CD4-positive, alpha-beta memory T cell (primary cell): ENCODE measurements around the gene WNT7B. TPM values are rescaled to one million over a fixed set of nuclear protein-coding genes. Genes with fewer than 3 reads are reported as not detected.

Experiments used
- CTCF ChIA-PET: fragments of 350-600 bp; sonication (Branson Sonifier 250); formaldehyde crosslinking; loops from one replicate; lab custom pipeline; 2021; ENCODE audit warnings: inconsistent platforms; ENCODE audit not compliant: partially characterized antibody; lab: Charles Lee
- POLR2A ChIA-PET: fragments of 350-600 bp; sonication (Branson Sonifier 250); formaldehyde crosslinking; loops from one replicate; lab custom pipeline; 2021; ENCODE audit not compliant: partially characterized antibody; lab: Charles Lee
- DNase-seq, 5 donors: peaks; one replicate each; pipeline versions ENCODE4 v3.0.0 to v3.0.0-alpha.2; 2020 to 2022; ENCODE audit warnings: mixed read lengths in 1 of 5
- H3K27ac ChIP-seq: one replicate; pipeline ENCODE4 v1.7.0; 2013; ENCODE audit warnings: low read depth, low read length
- H3K27me3 ChIP-seq: 2 replicates; pipeline ENCODE4 v1.7.0; 2013; ENCODE audit warnings: mild to moderate bottlenecking, low read length, moderate library complexity; ENCODE audit not compliant: insufficient read depth
- H3K36me3 ChIP-seq: 2 replicates; pipeline ENCODE4 v1.7.0; 2013; ENCODE audit warnings: mild to moderate bottlenecking, low read length, moderate library complexity; ENCODE audit not compliant: insufficient read depth
- H3K4me1 ChIP-seq: 2 replicates; pipeline ENCODE4 v1.7.0; 2013; ENCODE audit warnings: mild to moderate bottlenecking, low read length, moderate library complexity; ENCODE audit not compliant: insufficient read depth
- H3K4me3 ChIP-seq, 2 donors: one replicate each; pipeline ENCODE4 v1.7.0; 2013; ENCODE audit warnings: low read length in 2 of 2, mild to moderate bottlenecking in 1 of 2
- H3K9me3 ChIP-seq, 2 donors: one replicate each; pipeline ENCODE4 v1.7.0; 2013; ENCODE audit warnings: low read length in 2 of 2, control low read depth in 1 of 2; ENCODE audit not compliant: control insufficient read depth in 1 of 2
- H3K27ac Mint-ChIP-seq, 7 donors: one replicate each; pipeline ENCODE4 v1.8.0; 2020 to 2021; ENCODE audit warnings: mixed read lengths in 7 of 7, mild to moderate bottlenecking in 6 of 7, inconsistent platforms in 3 of 7, moderate library complexity in 3 of 7
- H3K27me3 Mint-ChIP-seq, 2 donors: one replicate each; pipeline ENCODE4 v1.8.0; 2020 to 2021; ENCODE audit warnings: mixed read lengths in 2 of 2
- H3K36me3 Mint-ChIP-seq, 2 donors: one replicate each; pipeline ENCODE4 v1.8.0; 2020 to 2021; ENCODE audit warnings: mixed read lengths in 2 of 2, inconsistent platforms in 1 of 2, mild to moderate bottlenecking in 1 of 2
- H3K4me1 Mint-ChIP-seq, 4 donors: one replicate each; pipeline ENCODE4 v1.8.0; 2020 to 2021; ENCODE audit warnings: mixed read lengths in 4 of 4, mild to moderate bottlenecking in 1 of 4
- H3K4me3 Mint-ChIP-seq, 8 donors: one replicate each; pipeline ENCODE4 v1.8.0; 2020 to 2021; ENCODE audit warnings: mixed read lengths in 8 of 8, mild to moderate bottlenecking in 7 of 8, moderate library complexity in 6 of 8, inconsistent platforms in 3 of 8
- H3K9me3 Mint-ChIP-seq, 8 donors: one replicate each; pipeline ENCODE4 v1.8.0; 2020 to 2021; ENCODE audit warnings: mixed read lengths in 8 of 8, mild to moderate bottlenecking in 5 of 8, inconsistent platforms in 3 of 8, moderate library complexity in 1 of 8
- intact Hi-C: fragments of 100-400 bp; cut with micrococcal nuclease; formaldehyde crosslinking; loops from one replicate; pipeline ENCODE4 v1.15.1; 2023
- polyA plus RNA-seq, 2 donors: library from polyadenylated mRNA; unstranded; fragments of 300-500 nt; fragmentation: Illumina TruSeq; gene quantifications; one replicate each; pipeline ENCODE4 v1.2.3, GENCODE V29; 2021
- total RNA-seq, 2 experiments: library from RNA; stranded (reverse); gene quantifications; one replicate each; pipeline ENCODE4 v1.2.3, GENCODE V29; 2021

The WNT7B gene
- total and polyA plus RNA-seq, 4 experiments from 2014 or later, result not detected

DNA sequence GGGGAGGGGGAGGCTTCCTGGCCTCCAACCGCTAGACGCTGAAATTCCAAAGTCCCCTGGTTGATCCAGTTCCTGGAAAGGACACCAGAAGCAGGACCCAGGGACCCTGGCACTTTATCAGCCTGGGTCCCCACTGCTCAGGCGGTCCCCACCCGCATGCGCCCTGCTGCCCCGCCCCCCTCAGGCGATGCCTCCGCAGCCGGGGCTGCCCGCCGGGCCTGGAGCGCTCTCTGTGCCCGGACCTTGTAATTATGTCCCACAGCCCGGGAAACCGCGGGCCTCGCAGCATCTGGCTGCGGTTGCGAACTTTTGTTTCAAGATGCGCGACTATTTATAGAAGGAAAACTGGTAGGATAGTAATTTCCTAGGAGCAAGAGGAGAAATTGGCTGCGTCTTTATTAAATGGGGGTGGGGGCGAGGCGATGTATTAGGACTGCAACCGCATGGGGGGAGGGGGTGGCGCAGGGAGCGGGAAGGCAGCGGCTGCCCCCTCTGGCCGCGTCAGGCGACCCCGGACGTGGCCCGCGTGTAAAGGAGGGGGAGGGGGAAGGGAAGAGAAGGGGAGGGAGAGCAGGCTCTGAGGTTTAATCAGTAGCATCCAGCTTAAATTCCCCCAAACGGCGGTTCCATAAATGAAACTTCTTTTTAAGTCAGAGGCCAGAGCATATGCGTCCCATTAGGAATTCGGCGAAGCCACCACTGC, 6.1 kb downstream of the WNT7B start:
- DNase-seq, result no peak
- no peak overlapping the region for H3K4me3 Mint-ChIP-seq
- no peaks in the 10 kb centered on the region for H3K36me3 Mint-ChIP-seq
- no peak overlapping the region for H3K27ac ChIP-seq
- no peaks in the 10 kb centered on the region for H3K9me3 ChIP-seq
- H3K4me1 Mint-ChIP-seq, result peaks cover 0 to 13% (median 3%) of the 10 kb centered on the region in 4 donors
- peaks cover 36 to 39% of the 10 kb centered on the region in 2 donors for H3K27me3 Mint-ChIP-seq
- POLR2A ChIA-PET, result no interaction called here
- CTCF ChIA-PET, result no interaction called here
- intact Hi-C loops, result no loop called here
- peaks cover 21% of the 10 kb centered on the region for H3K27me3 ChIP-seq
- H3K9me3 Mint-ChIP-seq, result no peaks in the 10 kb centered on the region
- no peak overlapping the region for H3K4me3 ChIP-seq
- no peaks in the 10 kb centered on the region for H3K36me3 ChIP-seq
- no peak overlapping the region for H3K27ac Mint-ChIP-seq
- H3K4me1 ChIP-seq, result no peaks in the 10 kb centered on the region

GRCh38 chr22:45969801-45970470, 7.0 kb downstream of the WNT7B start:
- ChIA-PET POLR2A (no interaction called here), CTCF (no interaction called here)
- intact Hi-C loops, result no loop called here

GRCh38 chr22:45969414-45969799, 7.6 kb downstream of the WNT7B start:
- H3K4me1 ChIP-seq, result no peaks in the 10 kb centered on the region
- H3K36me3 Mint-ChIP-seq, result no peaks in the 10 kb centered on the region
- ChIA-PET CTCF (no interaction called here), POLR2A (no interaction called here)
- H3K27ac ChIP-seq, result no peak overlapping the region
- H3K27ac Mint-ChIP-seq, result no peak overlapping the region
- no peaks in the 10 kb centered on the region for H3K36me3 ChIP-seq
- peaks cover 29 to 39% of the 10 kb centered on the region in 2 donors for H3K27me3 Mint-ChIP-seq
- no peak overlapping the region for H3K4me3 ChIP-seq
- H3K9me3 Mint-ChIP-seq, result no peaks in the 10 kb centered on the region
- intact Hi-C loops, result no loop called here
- no peak for DNase-seq
- peaks cover 9% of the 10 kb centered on the region for H3K27me3 ChIP-seq
- no peaks in the 10 kb centered on the region for H3K9me3 ChIP-seq
- H3K4me3 Mint-ChIP-seq, result no peak overlapping the region
- peaks cover 0 to 7% (median 3%) of the 10 kb centered on the region in 4 donors for H3K4me1 Mint-ChIP-seq

More at GRCh38 chr22:45969801-45970470, 7.0 kb downstream of the WNT7B start:
- H3K36me3 ChIP-seq, result no peaks in the 10 kb centered on the region
- H3K4me1 ChIP-seq, result no peaks in the 10 kb centered on the region
- peaks cover 14% of the 10 kb centered on the region for H3K27me3 ChIP-seq
- no peak overlapping the region for H3K4me3 ChIP-seq
- DNase-seq, result no peak
- no peaks in the 10 kb centered on the region for H3K36me3 Mint-ChIP-seq
- H3K27ac Mint-ChIP-seq, result no peak overlapping the region
- H3K27me3 Mint-ChIP-seq, result peaks cover 33 to 39% of the 10 kb centered on the region in 2 donors
- H3K27ac ChIP-seq, result no peak overlapping the region
- peaks cover 0 to 10% (median 3%) of the 10 kb centered on the region in 4 donors for H3K4me1 Mint-ChIP-seq
- no peak overlapping the region for H3K4me3 Mint-ChIP-seq
- H3K9me3 ChIP-seq, result no peaks in the 10 kb centered on the region
- no peaks in the 10 kb centered on the region for H3K9me3 Mint-ChIP-seq

DNA sequence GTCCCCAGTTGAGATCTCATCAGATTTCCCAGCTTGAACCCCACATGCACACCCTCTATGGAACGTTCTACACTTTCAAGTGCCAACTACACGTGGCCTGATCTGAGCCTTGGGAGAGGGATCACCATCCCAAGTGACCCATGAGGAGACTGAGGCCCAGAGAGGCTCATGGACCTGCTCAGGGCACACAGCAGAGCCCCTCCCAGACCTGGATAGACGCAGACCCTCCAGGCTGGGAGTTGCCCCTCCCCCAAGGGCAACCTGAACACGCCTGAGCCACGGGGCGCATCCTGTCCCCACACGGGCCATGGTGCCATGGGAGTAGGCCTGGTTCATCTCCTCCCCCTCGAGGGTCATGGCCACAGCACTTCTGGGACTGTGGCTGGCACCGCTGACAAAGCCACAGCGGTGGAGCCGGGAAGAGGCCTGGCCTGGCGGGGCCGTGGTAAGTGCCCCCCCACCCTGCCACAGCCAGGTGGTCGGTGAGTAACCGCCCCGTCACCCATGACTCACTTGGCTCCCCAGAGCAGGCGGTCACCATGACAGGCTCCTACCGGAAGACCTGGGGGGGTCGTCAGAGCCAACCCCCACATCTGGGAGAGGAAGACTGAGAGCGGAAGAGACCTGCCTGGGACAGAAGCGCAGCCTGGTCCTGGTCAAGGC, 8.1 kb downstream of the WNT7B start:
- DNase-seq, result no peak
- no peaks in the 10 kb centered on the region for H3K36me3 Mint-ChIP-seq
- H3K36me3 ChIP-seq, result no peaks in the 10 kb centered on the region
- CTCF ChIA-PET, result no interaction called here
- POLR2A ChIA-PET, result no interaction called here
- peaks cover 24 to 34% of the 10 kb centered on the region in 2 donors for H3K27me3 Mint-ChIP-seq
- H3K4me1 Mint-ChIP-seq, result peaks cover 0 to 4% (median 2%) of the 10 kb centered on the region in 4 donors
- no peaks in the 10 kb centered on the region for H3K9me3 Mint-ChIP-seq
- H3K27ac ChIP-seq, result no peak overlapping the region
- H3K4me3 ChIP-seq, result no peak overlapping the region
- intact Hi-C loops, result no loop called here
- no peaks in the 10 kb centered on the region for H3K9me3 ChIP-seq
- H3K27ac Mint-ChIP-seq, result no peak overlapping the region
- peaks cover 8% of the 10 kb centered on the region for H3K27me3 ChIP-seq
- H3K4me3 Mint-ChIP-seq, result no peak overlapping the region
- H3K4me1 ChIP-seq, result no peaks in the 10 kb centered on the region

DNA sequence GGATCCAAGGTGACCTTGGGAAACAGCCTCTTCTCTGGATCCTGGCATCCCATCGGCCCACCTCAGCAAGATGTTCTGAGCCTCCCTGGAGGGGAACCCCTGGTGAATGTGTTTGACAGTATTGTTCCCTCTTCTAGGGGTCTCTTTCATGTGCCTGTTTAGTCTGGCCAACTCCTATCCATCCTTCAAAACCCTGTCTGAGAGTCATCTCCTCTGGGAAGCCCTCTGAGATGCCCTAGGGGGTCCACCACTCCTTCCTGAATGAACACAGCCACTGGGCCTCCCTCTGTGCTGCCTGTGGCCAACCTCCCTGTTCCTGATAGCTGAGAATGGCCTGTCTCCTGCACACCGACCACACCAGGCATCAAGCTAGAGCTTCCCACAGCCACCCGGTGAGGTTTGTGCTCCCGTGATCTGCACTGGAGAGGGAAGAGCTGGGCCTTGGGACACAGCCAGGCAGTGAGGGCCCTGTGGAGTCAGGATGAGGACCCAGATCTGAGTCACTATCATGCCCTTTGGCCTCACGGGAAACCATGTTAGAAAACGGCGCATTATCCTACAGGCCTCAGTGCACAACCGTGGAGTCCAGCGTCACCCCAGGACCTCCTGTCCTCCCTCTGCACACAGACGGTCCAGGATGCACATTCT, 8.8 kb downstream of the WNT7B start:
- intact Hi-C loops, result no loop called here
- Histone ChIP-seq H3K4me3 (no peak overlapping the region), H3K36me3 (no peaks in the 10 kb centered on the region), H3K27ac (no peak overlapping the region), H3K27me3 (peaks cover 8% of the 10 kb centered on the region), H3K9me3 (no peaks in the 10 kb centered on the region), H3K4me1 (no peaks in the 10 kb centered on the region)
- Mint-ChIP-seq H3K9me3 (no peaks in the 10 kb centered on the region), H3K4me1 (peaks cover 0 to 2% (median under 1%) of the 10 kb centered on the region in 4 donors), H3K27ac (no peak overlapping the region), H3K27me3 (peaks cover 20 to 29% of the 10 kb centered on the region in 2 donors), H3K36me3 (no peaks in the 10 kb centered on the region), H3K4me3 (no peak overlapping the region)
- DNase-seq, result no peak
- ChIA-PET CTCF (no interaction called here), POLR2A (no interaction called here)

DNA sequence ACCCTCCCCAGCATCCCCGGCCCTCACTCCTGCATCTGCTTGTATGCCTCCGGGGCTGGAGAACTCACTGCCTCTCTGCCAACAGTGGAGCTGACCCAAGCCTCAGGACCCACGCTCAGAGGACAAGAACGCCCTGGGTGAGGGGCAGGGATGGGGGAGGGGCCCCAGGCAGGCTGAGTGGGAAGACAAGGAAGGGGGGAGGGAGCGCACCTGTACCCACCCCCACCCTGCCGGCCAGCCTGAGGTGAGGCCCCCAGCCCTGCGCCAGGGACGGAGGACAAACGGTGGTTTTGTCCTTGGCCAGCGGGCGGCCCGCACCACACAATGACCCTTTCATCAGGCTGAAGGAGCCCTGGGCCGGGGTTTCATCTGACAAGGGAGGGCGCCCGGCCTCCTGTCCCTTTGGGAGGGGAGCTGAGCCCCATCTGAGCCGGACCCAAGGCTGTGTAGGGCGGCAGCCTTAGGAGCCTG, 10.0 kb downstream of the WNT7B start:
- Mint-ChIP-seq H3K4me1 (peaks cover 0 to 2% (median 0%) of the 10 kb centered on the region in 4 donors), H3K9me3 (no peaks in the 10 kb centered on the region), H3K4me3 (no peak overlapping the region), H3K27me3 (peaks cover 17 to 27% of the 10 kb centered on the region in 2 donors), H3K36me3 (no peaks in the 10 kb centered on the region), H3K27ac (no peak overlapping the region)
- POLR2A ChIA-PET, result no interaction called here
- H3K27me3 ChIP-seq, result peaks cover 8% of the 10 kb centered on the region
- CTCF ChIA-PET, result no interaction called here
- no peak overlapping the region for H3K27ac ChIP-seq
- no peaks in the 10 kb centered on the region for H3K4me1 ChIP-seq
- no peaks in the 10 kb centered on the region for H3K36me3 ChIP-seq
- no peak for DNase-seq
- intact Hi-C loops, result no loop called here
- no peak overlapping the region for H3K4me3 ChIP-seq
- no peaks in the 10 kb centered on the region for H3K9me3 ChIP-seq
